ENCODE measurements around the gene GDA.

The GDA gene

GRCh38 chr9:72150661-72151060 lies 1.4 kb downstream of the GDA start:
- no peak for DNase-seq

GRCh38 chr9:72151104-72151503 lies 1.9 kb downstream of the GDA start:
- no peak for DNase-seq

- DNase-seq, result no peak
Observed at GRCh38 chr9:72154468-72155285, 5.4 kb downstream of the GDA start.

- no peak for DNase-seq
Observed at GRCh38 chr9:72155301-72155700, 6.1 kb downstream of the GDA start.

GRCh38 chr9:72156586-72156985 lies 7.3 kb downstream of the GDA start:
- no peak for DNase-seq

GRCh38 chr9:72158680-72159079 lies 9.4 kb downstream of the GDA start:
- DNase-seq, result no peak

- no peak for DNase-seq
Observed at GRCh38 chr9:72160446-72161123, 11.3 kb downstream of the GDA start.

- no peak for DNase-seq
Observed at GRCh38 chr9:72165326-72165725, 16.1 kb downstream of the GDA start.

- no peak for DNase-seq
Observed at GRCh38 chr9:72165821-72166547, 16.7 kb downstream of the GDA start.

- DNase-seq, result no peak
Observed at GRCh38 chr9:72168075-72168474, 18.8 kb downstream of the GDA start.

GRCh38 chr9:72169178-72169577 lies 19.9 kb downstream of the GDA start:
- no peak for DNase-seq

- DNase-seq, result no peak
Observed at GRCh38 chr9:72173080-72173479, 23.8 kb downstream of the GDA start.

- no peak for DNase-seq
Observed at GRCh38 chr9:72185561-72185960, 36.3 kb downstream of the GDA start.

GRCh38 chr9:72187121-72187695 lies 38.0 kb downstream of the GDA start:
- DNase-seq, result no peak

- DNase-seq, result no peak
Observed at GRCh38 chr9:72188232-72188631, 39.0 kb downstream of the GDA start.

GRCh38 chr9:72193478-72193881 lies 44.2 kb downstream of the GDA start:
- no peak for DNase-seq

GRCh38 chr9:72199238-72199637 lies 50.0 kb downstream of the GDA start:
- DNase-seq, result no peak

- no peak for DNase-seq
Observed at GRCh38 chr9:72200452-72200851, 51.2 kb downstream of the GDA start.

- DNase-seq, result no peak
Observed at GRCh38 chr9:72202009-72202408, 52.8 kb downstream of the GDA start.

- DNase-seq, result peak; percentile 5
Observed at GRCh38 chr9:72203205-72203803, 54.1 kb downstream of the GDA start.

GRCh38 chr9:72204062-72204461 lies 54.8 kb downstream of the GDA start:
- DNase-seq, result no peak

GRCh38 chr9:72205513-72205912 lies 56.3 kb downstream of the GDA start:
- DNase-seq, result no peak

- DNase-seq, result no peak
Observed at GRCh38 chr9:72207278-72207677, 58.0 kb downstream of the GDA start.

All from fibroblast of skin of abdomen (primary cell).